ENCODE measurements around the gene STK11IP.

DNA sequence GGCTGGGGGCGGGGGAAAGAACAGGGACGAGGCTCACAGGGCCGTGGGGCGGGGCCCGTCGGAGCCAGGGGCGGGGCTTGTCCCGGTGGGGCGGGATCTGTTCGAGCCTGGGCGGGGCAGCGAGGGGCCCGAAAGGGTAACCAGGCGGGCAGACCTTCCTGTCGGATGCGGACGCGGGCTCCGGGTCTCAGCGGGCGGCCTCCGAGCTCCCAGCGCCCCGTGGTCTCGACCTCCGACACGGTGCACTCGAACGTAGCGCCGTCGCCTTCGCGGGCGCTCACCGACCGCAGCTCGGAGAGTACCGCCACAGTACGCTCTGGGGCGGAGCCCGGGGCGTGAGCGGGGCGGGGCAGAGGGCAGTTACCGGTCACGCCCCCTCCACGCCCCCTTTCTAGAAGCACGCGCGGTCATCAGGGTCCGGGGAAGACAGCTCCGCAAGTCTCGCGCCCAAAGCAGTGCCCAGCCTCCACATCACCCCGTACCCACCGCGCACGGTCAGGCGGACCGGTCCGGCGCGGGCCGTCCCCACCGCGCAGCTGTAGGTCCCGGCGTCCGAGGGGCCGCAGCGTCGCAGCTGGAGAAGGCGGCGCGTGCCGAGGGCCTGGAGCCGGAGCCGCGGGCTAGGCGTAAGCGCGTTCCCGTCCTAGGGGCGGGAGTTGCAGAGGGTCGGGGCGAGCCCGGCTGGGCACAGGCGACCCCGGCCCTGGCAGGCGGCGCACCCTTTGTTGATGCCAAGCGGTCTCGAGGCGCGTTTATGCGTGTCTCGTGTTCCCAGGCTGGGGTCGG, 45.1 kb upstream of the STK11IP start:
- TF ChIP-seq POLR2AphosphoS5 (IDR thresholded peaks at IDR 0.05; ENCODE audit: low read depth), result no peak
- TF ChIP-seq, protein P1, sequence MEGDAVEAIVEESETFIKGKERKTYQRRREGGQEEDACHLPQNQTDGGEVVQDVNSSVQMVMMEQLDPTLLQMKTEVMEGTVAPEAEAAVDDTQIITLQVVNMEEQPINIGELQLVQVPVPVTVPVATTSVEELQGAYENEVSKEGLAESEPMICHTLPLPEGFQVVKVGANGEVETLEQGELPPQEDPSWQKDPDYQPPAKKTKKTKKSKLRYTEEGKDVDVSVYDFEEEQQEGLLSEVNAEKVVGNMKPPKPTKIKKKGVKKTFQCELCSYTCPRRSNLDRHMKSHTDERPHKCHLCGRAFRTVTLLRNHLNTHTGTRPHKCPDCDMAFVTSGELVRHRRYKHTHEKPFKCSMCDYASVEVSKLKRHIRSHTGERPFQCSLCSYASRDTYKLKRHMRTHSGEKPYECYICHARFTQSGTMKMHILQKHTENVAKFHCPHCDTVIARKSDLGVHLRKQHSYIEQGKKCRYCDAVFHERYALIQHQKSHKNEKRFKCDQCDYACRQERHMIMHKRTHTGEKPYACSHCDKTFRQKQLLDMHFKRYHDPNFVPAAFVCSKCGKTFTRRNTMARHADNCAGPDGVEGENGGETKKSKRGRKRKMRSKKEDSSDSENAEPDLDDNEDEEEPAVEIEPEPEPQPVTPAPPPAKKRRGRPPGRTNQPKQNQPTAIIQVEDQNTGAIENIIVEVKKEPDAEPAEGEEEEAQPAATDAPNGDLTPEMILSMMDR (IDR thresholded peaks at IDR 0.05; ENCODE audit: insufficient read depth, low read length), result no peak
- TF ChIP-seq, protein P2, sequence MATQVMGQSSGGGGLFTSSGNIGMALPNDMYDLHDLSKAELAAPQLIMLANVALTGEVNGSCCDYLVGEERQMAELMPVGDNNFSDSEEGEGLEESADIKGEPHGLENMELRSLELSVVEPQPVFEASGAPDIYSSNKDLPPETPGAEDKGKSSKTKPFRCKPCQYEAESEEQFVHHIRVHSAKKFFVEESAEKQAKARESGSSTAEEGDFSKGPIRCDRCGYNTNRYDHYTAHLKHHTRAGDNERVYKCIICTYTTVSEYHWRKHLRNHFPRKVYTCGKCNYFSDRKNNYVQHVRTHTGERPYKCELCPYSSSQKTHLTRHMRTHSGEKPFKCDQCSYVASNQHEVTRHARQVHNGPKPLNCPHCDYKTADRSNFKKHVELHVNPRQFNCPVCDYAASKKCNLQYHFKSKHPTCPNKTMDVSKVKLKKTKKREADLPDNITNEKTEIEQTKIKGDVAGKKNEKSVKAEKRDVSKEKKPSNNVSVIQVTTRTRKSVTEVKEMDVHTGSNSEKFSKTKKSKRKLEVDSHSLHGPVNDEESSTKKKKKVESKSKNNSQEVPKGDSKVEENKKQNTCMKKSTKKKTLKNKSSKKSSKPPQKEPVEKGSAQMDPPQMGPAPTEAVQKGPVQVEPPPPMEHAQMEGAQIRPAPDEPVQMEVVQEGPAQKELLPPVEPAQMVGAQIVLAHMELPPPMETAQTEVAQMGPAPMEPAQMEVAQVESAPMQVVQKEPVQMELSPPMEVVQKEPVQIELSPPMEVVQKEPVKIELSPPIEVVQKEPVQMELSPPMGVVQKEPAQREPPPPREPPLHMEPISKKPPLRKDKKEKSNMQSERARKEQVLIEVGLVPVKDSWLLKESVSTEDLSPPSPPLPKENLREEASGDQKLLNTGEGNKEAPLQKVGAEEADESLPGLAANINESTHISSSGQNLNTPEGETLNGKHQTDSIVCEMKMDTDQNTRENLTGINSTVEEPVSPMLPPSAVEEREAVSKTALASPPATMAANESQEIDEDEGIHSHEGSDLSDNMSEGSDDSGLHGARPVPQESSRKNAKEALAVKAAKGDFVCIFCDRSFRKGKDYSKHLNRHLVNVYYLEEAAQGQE (IDR thresholded peaks at IDR 0.05; ENCODE audit: insufficient replicate concordance, low read depth), result no peak
